ENCODE results near the gene NXF3.
"Not testable (repeated sequence)": the region's sequence is repeated elsewhere in the genome, so short reads cannot be mapped to it uniquely, and the experiment has no call there.

The NXF3 gene, protein sequence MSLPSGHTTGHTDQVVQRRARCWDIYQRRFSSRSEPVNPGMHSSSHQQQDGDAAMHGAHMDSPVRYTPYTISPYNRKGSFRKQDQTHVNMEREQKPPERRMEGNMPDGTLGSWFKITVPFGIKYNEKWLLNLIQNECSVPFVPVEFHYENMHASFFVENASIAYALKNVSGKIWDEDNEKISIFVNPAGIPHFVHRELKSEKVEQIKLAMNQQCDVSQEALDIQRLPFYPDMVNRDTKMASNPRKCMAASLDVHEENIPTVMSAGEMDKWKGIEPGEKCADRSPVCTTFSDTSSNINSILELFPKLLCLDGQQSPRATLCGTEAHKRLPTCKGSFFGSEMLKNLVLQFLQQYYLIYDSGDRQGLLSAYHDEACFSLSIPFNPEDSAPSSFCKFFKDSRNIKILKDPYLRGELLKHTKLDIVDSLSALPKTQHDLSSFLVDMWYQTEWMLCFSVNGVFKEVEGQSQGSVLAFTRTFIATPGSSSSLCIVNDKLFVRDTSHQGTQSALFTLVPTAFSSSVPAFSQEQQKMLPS

DNA sequence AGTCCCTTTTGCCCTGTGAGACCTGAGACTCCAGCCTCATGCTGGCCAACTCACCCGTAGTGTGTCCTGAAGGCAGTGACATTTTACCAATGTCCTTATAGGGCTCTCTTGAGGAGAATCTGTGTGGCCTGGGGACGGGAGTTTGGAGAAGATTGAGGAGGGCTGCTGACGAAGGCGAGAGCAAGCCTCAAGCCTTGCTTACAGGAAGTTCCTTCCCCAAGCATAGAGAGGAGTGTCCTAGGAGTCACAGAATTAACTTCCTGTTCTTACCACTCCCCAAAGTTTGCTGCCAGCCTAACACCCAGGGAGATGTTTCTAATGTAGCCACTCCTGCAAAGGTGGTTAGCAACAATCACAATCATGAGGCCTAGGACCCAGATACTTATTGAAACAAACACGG is at the start of gene NXF3:
Gene NXF3, minus strand, starts transcription at position 202 of the 400 bp plus-strand sequence. Its CDS starts 120 bp downstream, at position 82.
- TF ChIP-seq, protein P1, sequence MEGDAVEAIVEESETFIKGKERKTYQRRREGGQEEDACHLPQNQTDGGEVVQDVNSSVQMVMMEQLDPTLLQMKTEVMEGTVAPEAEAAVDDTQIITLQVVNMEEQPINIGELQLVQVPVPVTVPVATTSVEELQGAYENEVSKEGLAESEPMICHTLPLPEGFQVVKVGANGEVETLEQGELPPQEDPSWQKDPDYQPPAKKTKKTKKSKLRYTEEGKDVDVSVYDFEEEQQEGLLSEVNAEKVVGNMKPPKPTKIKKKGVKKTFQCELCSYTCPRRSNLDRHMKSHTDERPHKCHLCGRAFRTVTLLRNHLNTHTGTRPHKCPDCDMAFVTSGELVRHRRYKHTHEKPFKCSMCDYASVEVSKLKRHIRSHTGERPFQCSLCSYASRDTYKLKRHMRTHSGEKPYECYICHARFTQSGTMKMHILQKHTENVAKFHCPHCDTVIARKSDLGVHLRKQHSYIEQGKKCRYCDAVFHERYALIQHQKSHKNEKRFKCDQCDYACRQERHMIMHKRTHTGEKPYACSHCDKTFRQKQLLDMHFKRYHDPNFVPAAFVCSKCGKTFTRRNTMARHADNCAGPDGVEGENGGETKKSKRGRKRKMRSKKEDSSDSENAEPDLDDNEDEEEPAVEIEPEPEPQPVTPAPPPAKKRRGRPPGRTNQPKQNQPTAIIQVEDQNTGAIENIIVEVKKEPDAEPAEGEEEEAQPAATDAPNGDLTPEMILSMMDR (conservative IDR thresholded peaks at IDR 0.05; ENCODE audit: low read depth, low read length) = no peak
- DNase-seq (ENCODE audit: low read depth) = no peak
- H3K4me3 ChIP-seq (ENCODE audit: low read length) = no peak within 1 kb of the TSS

DNA sequence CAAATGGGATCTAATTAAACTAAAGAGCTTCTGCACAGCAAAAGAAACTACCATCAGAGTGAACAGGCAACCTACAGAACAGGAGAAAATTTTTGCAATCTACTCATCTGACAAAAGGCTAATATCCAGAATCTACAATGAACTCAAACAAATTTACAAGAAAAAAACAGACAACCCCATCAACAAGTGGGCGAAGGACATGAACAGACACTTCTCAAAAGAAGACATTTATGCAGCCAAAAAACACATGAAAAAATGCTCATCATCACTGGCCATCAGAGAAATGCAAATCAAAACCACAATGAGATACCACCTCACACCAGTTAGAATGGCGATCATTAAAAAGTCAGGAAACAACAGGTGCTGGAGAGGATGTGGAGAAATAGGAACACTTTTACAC is 43.6 kb upstream of the NXF3 start:
- not testable (repeated sequence) for DNase-seq (ENCODE audit: low read depth); H3K4me3 ChIP-seq (ENCODE audit: low read length)

DNA sequence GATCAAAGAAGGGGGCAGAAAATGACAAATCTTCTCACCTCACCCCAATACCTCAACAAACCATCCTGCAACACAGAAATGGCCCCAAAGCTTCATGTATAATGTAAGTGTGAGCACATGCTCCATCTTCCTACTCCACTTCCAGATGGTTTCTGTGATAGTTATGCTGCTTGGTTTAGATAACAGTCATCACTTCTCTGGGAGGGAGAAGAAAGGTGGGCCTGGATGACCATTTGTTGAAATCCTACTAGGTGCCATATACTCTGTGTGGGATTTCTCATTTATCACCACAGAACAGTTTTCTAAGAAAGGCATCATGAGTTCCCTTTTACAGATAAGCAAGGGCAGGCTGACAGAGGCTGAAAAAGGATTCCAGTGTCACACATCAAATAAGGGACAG is 31.3 kb upstream of the NXF3 start:
- TF ChIP-seq, protein P1 (conservative IDR thresholded peaks at IDR 0.05; ENCODE audit: low read depth, low read length) = no peak
- H3K4me3 ChIP-seq (ENCODE audit: low read length) = no peak overlapping the region
- no peak for DNase-seq (ENCODE audit: low read depth)

DNA sequence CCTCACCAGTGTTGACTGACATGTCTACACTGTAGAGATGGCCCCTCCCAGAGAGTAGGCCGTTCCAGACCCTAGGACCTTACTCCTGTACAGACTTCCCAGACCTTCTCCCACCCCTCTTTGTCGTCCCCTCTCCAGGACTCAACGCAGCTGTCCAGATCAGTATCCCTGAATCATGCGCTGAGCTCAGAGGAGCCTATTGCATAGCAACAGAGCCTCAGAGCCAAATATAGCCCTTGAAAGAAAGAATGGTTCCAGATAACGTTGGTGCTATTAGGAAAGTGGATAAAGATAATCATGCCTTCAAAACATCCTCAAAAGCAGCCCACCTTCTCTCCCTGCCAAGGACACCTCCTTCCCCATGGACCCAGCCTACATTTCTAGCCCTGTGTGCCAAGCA is 27.8 kb upstream of the NXF3 start:
- TF ChIP-seq, protein P1 (conservative IDR thresholded peaks at IDR 0.05; ENCODE audit: low read depth, low read length) = no peak
- DNase-seq (ENCODE audit: low read depth) = no peak
- H3K4me3 ChIP-seq (ENCODE audit: low read length) = no peak overlapping the region

DNA sequence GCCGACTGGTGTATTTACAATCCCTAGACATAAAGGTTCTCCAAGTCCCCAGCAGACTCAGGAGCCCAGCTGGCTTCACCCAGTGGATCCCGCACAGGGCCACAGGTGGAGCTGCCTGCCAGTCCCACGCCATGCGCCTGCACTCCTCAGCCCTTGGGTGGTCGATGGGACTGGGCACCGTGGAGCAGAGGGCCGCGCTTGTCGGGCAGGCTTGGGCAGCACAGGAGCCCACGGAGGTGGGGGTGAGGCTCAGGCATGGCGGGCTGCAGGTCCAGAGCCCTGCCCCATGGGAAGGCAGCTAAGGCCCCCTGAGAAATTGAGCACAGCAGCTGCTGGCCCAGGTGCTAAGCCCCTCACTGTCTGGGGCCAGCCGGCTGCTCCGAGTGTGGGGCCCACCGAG is 24.0 kb upstream of the NXF3 start:
- H3K4me3 ChIP-seq (ENCODE audit: low read length); DNase-seq (ENCODE audit: low read depth): not testable (repeated sequence)

DNA sequence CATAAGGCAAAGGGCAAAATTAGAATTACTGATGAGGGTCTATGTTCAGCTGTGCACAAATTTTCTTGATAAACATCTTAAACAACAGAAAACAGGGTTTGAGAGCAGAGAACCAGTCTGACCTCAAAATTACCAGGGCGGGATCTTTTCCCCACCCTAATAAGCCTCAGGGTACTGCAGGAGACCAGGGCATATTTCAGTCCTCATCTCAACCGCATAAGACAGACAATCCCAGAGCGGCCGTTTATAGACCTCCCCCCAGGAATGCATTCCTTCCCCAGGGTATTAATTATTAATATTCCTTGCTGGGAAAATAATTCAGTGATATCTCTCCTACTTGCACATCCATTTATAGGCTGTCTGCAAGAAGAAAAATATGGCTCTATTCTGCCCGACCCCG is 16.6 kb upstream of the NXF3 start:
- DNase-seq (ENCODE audit: low read depth); H3K4me3 ChIP-seq (ENCODE audit: low read length): not testable (repeated sequence)

DNA sequence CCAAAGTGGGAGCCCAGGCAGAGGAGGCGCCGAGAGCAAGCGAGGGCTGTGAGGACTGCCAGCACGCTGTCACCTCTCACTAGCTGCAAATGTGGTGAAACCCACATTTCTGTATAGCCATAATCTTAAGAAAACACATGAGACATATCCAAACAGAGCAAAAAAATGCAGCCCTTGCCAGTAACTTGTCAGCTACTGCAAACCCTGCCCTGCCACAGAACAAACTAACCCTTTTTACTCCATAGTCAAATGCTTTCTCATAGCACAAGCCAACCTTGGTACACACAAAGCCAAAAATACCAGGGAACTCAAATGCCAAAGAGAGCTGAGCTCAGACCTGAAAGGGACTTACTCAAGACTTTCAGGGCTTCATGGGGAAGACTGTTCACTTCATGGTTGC is 14.9 kb upstream of the NXF3 start:
- TF ChIP-seq, protein P1 (conservative IDR thresholded peaks at IDR 0.05; ENCODE audit: low read depth, low read length) = no peak
- H3K4me3 ChIP-seq (ENCODE audit: low read length) = no peak overlapping the region
- no peak for DNase-seq (ENCODE audit: low read depth)

DNA sequence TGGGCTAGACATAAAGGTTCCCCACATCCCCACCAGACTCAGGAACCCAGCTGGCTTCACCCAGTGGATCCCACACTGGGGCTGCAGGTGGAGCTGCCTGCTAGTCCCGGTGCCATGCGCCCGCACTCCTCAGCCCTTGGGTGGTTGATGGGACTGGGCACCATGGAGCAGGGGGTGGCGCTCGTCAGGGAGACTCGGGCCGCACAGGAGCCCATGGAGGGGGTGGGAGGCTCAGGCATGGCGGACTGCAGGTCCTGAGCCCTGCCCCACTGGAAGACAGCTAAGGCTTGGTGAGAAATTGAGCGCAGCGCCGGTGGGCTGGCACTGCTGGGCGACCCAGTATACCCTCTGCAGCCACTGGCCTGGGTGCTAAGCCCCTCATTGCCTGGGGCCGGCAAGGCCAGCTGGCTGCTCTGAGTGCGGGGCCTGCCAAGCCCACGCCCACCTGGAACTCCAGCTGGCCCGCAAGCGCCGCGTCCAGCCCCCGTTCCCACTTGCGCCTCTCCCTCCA is 14.3 kb upstream of the NXF3 start:
- H3K4me3 ChIP-seq (ENCODE audit: low read length); DNase-seq (ENCODE audit: low read depth): not testable (repeated sequence)

DNA sequence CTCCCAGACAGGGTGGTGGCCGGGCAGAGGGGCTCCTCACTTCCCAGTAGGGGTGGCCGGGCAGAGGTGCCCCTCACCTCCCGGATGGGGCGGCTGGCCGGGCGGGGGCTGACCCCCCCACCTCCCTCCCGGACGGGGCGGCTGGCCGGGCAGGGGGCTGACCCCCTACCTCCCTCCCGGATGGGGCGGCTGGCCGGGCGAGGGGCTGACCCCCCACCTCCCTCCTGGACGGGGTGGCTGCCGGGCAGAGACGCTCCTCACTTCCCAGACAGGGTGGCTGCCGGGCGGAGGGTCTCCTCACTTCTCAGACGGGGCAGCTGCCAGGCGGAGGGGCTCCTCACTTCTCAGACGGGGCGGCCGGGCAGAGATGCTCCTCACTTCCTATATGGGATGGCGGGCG is 11.4 kb upstream of the NXF3 start:
- DNase-seq (ENCODE audit: low read depth); H3K4me3 ChIP-seq (ENCODE audit: low read length): not testable (repeated sequence)

DNA sequence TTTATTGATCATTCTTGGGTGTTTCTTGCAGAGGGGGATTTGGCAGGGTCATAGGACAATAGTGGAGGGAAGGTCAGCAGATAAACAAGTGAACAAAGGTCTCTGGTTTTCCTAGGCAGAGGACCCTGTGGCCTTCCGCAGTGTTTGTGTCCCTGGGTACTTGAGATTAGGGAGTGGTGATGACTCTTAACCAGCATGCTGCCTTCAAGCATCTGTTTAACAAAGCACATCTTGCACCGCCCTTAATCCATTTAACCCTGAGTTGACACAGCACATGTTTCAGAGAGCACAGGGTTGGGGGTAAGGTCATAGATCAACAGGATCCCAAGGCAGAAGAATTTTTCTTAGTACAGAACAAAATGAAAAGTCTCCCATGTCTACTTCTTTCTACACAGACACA is 10.9 kb upstream of the NXF3 start:
- H3K4me3 ChIP-seq (ENCODE audit: low read length); DNase-seq (ENCODE audit: low read depth): not testable (repeated sequence)

Measured in retinal pigment epithelial cell (primary cell).